K562 (cell line): Measurements from ENCODE around the gene FAM120C. TPM values are rescaled to one million over a fixed set of nuclear protein-coding genes. Genes with fewer than 3 reads are reported as not detected.

Experiments
- GATAD2B ChIP-seq: fragments of 450-650 bp; IDR thresholded peaks from 2 replicates; pipeline ENCODE4 v1.6.1; 2017; ENCODE audit warnings: mild to moderate bottlenecking, borderline replicate concordance
- MTA1 ChIP-seq: fragments of 450-650 bp; IDR thresholded peaks from 2 replicates; pipeline ENCODE4 v1.6.1; 2017; ENCODE audit warnings: borderline replicate concordance
- polyA plus RNA-seq, 8 experiments: library from polyadenylated mRNA; depleted of rRNA in 4 of 8; stranded (reverse) in 5 of 8; unstranded in 3 of 8; fragments of >200 nt; fragmentation: Nextera tagmentation in 2 of 8; fragmentation: Illumina TruSeq in 1 of 8; extraction: Ambion mirVana in 2 of 8; extraction: Trizol in 1 of 8; gene quantifications; 2 replicates each; pipeline versions ENCODE4 v1.2.1 to v1.2.3, GENCODE V29; 2011 to 2014; ENCODE audit warnings: inconsistent platforms in 1 of 8, missing spikeins in 1 of 8
- total RNA-seq, 7 experiments: library from RNA; depleted of rRNA in 6 of 7; stranded (reverse); fragments of >200 nt in 6 of 7; fragmentation: Illumina TruSeq in 2 of 7; extraction: Trizol in 2 of 7; gene quantifications; 2 replicates each; pipeline versions ENCODE4 v1.2.1 to v1.2.3, GENCODE V29; 2011 to 2021; ENCODE audit warnings: low replicate concordance in 1 of 7
- TF ChIP-seq, protein P1 (sequence below), 2 experiments: fragments of 450-650 bp; formaldehyde crosslinking in 1 of 2; IDR thresholded peaks; 2 replicates each; pipeline versions ENCODE4 v1.4.0 to v1.6.1; 2014 to 2020; ENCODE audit warnings: mild to moderate bottlenecking in 2 of 2, borderline replicate concordance in 1 of 2, low read depth in 1 of 2
- TF ChIP-seq, protein P2 (sequence below): sonication (generic); formaldehyde crosslinking; IDR thresholded peaks from 2 replicates; pipeline ENCODE4 v1.8.0; 2023; ENCODE audit warnings: mild to moderate bottlenecking, missing genetic modification reagents

FAM120C gene
- total and polyA plus RNA-seq, 9 of the 15 experiments (the other 6 are each of a cell fraction or from before 2014, with no cell fraction given) = 0.21 to 6.7 (median 2.1) TPM

DNA sequence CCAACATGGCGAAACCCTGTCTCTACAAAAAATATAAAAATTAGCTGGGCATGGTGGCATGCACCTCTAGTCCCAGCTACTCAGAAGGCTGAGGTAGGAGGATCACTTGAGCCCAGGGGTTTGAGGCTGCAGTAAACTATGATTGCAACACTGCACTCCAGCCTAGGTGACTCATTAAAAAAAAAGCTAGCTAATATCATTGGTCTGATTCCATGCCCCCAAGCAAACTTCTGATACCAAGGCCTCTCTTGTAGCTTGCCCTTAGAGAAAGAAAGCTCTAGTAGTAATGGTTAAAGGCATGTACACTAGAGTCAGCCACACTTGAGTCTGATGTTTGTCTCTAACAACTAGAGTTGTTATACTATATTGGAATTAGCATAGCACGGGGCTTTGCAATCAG is 106.2 kb downstream of the FAM120C start (continued):
- TF ChIP-seq, protein P1, sequence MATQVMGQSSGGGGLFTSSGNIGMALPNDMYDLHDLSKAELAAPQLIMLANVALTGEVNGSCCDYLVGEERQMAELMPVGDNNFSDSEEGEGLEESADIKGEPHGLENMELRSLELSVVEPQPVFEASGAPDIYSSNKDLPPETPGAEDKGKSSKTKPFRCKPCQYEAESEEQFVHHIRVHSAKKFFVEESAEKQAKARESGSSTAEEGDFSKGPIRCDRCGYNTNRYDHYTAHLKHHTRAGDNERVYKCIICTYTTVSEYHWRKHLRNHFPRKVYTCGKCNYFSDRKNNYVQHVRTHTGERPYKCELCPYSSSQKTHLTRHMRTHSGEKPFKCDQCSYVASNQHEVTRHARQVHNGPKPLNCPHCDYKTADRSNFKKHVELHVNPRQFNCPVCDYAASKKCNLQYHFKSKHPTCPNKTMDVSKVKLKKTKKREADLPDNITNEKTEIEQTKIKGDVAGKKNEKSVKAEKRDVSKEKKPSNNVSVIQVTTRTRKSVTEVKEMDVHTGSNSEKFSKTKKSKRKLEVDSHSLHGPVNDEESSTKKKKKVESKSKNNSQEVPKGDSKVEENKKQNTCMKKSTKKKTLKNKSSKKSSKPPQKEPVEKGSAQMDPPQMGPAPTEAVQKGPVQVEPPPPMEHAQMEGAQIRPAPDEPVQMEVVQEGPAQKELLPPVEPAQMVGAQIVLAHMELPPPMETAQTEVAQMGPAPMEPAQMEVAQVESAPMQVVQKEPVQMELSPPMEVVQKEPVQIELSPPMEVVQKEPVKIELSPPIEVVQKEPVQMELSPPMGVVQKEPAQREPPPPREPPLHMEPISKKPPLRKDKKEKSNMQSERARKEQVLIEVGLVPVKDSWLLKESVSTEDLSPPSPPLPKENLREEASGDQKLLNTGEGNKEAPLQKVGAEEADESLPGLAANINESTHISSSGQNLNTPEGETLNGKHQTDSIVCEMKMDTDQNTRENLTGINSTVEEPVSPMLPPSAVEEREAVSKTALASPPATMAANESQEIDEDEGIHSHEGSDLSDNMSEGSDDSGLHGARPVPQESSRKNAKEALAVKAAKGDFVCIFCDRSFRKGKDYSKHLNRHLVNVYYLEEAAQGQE (IDR thresholded peaks at IDR 0.05; ENCODE audit: borderline replicate concordance) = no peak
- TF ChIP-seq, protein P1 (CRISPR knock-in tag; IDR thresholded peaks at IDR 0.05; ENCODE audit: low read depth) = no peak
- TF ChIP-seq GATAD2B (no peak), MTA1 (no peak)
- TF ChIP-seq, protein P2, sequence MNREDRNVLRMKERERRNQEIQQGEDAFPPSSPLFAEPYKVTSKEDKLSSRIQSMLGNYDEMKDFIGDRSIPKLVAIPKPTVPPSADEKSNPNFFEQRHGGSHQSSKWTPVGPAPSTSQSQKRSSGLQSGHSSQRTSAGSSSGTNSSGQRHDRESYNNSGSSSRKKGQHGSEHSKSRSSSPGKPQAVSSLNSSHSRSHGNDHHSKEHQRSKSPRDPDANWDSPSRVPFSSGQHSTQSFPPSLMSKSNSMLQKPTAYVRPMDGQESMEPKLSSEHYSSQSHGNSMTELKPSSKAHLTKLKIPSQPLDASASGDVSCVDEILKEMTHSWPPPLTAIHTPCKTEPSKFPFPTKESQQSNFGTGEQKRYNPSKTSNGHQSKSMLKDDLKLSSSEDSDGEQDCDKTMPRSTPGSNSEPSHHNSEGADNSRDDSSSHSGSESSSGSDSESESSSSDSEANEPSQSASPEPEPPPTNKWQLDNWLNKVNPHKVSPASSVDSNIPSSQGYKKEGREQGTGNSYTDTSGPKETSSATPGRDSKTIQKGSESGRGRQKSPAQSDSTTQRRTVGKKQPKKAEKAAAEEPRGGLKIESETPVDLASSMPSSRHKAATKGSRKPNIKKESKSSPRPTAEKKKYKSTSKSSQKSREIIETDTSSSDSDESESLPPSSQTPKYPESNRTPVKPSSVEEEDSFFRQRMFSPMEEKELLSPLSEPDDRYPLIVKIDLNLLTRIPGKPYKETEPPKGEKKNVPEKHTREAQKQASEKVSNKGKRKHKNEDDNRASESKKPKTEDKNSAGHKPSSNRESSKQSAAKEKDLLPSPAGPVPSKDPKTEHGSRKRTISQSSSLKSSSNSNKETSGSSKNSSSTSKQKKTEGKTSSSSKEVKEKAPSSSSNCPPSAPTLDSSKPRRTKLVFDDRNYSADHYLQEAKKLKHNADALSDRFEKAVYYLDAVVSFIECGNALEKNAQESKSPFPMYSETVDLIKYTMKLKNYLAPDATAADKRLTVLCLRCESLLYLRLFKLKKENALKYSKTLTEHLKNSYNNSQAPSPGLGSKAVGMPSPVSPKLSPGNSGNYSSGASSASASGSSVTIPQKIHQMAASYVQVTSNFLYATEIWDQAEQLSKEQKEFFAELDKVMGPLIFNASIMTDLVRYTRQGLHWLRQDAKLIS (CRISPR knock-in tag) = no peak
